ENCODE results near the gene BTNL9.
"Not testable (repeated sequence)": the region's sequence is repeated elsewhere in the genome, so short reads cannot be mapped to it uniquely, and the experiment has no call there.

- TF ChIP-seq CTCF, POLR2A (IDR thresholded peaks at IDR 0.05): not testable (repeated sequence)
Measured at GRCh38 chr5:181095162-181095561, 55.1 kb downstream of the BTNL9 start.
